ENCODE results near the gene ADRB2.

Gene ADRB2

DNA sequence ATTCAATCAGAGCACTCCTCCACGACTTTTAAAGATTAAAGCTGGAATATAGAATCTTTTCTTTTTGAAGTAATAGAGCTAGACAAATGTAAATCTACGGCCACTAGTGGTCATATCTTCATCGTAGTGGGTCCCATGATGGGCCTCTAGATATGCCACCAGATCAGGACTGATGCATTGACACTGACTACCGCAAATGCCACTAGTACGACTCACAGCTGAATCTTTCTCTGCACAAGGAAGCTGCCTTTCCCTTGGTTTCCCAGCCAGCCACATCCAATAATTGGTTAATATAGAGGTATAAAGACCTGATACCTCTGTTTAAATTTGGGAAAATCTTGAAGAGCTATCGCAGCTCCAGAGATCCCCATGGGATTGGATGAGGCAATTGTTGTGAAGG is 37.8 kb upstream of the ADRB2 start:
- no peak for DNase-seq (ENCODE audit: low read depth in 1 of 2, low spot score in 1 of 2)
- H3K27ac ChIP-seq (replicated peaks): no peak overlapping the region
- no peaks in the 10 kb centered on the region for H3K27me3 ChIP-seq (ENCODE audit: insufficient read depth, poor library complexity, severe bottlenecking)
- TF ChIP-seq SPI1 (IDR thresholded peaks at IDR 0.05; ENCODE audit: borderline replicate concordance, low read depth) (no peak), POLR2AphosphoS5 (IDR thresholded peaks at IDR 0.05; ENCODE audit: low read depth) (no peak), GABPA (IDR thresholded peaks at IDR 0.05; ENCODE audit: low read depth) (no peak)
- TF ChIP-seq, protein P1, sequence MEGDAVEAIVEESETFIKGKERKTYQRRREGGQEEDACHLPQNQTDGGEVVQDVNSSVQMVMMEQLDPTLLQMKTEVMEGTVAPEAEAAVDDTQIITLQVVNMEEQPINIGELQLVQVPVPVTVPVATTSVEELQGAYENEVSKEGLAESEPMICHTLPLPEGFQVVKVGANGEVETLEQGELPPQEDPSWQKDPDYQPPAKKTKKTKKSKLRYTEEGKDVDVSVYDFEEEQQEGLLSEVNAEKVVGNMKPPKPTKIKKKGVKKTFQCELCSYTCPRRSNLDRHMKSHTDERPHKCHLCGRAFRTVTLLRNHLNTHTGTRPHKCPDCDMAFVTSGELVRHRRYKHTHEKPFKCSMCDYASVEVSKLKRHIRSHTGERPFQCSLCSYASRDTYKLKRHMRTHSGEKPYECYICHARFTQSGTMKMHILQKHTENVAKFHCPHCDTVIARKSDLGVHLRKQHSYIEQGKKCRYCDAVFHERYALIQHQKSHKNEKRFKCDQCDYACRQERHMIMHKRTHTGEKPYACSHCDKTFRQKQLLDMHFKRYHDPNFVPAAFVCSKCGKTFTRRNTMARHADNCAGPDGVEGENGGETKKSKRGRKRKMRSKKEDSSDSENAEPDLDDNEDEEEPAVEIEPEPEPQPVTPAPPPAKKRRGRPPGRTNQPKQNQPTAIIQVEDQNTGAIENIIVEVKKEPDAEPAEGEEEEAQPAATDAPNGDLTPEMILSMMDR (IDR thresholded peaks at IDR 0.05; ENCODE audit: insufficient read depth, low read length): no peak
- TF ChIP-seq, protein P2, sequence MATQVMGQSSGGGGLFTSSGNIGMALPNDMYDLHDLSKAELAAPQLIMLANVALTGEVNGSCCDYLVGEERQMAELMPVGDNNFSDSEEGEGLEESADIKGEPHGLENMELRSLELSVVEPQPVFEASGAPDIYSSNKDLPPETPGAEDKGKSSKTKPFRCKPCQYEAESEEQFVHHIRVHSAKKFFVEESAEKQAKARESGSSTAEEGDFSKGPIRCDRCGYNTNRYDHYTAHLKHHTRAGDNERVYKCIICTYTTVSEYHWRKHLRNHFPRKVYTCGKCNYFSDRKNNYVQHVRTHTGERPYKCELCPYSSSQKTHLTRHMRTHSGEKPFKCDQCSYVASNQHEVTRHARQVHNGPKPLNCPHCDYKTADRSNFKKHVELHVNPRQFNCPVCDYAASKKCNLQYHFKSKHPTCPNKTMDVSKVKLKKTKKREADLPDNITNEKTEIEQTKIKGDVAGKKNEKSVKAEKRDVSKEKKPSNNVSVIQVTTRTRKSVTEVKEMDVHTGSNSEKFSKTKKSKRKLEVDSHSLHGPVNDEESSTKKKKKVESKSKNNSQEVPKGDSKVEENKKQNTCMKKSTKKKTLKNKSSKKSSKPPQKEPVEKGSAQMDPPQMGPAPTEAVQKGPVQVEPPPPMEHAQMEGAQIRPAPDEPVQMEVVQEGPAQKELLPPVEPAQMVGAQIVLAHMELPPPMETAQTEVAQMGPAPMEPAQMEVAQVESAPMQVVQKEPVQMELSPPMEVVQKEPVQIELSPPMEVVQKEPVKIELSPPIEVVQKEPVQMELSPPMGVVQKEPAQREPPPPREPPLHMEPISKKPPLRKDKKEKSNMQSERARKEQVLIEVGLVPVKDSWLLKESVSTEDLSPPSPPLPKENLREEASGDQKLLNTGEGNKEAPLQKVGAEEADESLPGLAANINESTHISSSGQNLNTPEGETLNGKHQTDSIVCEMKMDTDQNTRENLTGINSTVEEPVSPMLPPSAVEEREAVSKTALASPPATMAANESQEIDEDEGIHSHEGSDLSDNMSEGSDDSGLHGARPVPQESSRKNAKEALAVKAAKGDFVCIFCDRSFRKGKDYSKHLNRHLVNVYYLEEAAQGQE (IDR thresholded peaks at IDR 0.05; ENCODE audit: insufficient replicate concordance, low read depth): no peak
- no peak overlapping the region for H3K4me3 ChIP-seq (replicated peaks; ENCODE audit: insufficient read depth, low read length)

DNA sequence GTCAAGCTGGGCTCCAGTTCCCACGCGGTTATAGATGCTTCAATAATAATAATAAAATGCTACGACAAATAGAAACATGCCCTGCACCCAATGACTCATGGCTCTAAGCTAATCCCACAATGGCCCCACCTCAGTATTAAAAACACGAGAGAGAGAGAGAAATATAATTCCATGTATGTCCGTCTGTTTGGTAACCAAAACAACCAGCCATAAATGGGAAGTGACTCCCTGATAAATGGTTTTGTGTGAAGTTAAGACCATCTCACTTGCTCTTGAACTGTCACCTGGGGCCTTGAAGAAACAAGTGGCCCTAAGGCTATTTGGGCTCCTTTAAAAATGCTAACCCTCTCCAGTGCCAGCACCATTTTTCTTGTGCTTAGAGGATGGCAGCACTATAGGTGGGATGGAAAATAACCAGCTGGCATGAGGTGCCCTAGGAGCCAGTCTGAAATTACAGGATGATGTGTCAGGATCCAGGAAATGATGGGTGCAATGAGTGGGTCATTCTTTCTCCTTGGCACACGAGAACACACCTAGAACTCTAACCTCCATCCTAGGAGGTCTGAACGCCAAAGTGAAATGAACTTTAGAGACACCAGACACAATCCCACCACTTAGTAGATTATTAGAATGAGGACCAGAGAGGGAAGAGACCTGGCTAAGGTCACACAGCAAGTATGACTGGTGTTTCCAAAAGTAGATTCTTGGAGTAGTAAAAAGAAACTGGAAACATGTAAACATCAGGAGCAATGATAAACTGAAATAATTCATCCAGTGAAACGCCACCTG is 35.7 kb upstream of the ADRB2 start:
- DNase-seq (ENCODE audit: low read depth in 1 of 2, low spot score in 1 of 2): no peak
- TF ChIP-seq, protein P2 (IDR thresholded peaks at IDR 0.05; ENCODE audit: insufficient replicate concordance, low read depth): no peak
- no peak for TF ChIP-seq GABPA (IDR thresholded peaks at IDR 0.05; ENCODE audit: low read depth)
- TF ChIP-seq SPI1 (IDR thresholded peaks at IDR 0.05; ENCODE audit: borderline replicate concordance, low read depth): no peak
- TF ChIP-seq, protein P1 (IDR thresholded peaks at IDR 0.05; ENCODE audit: insufficient read depth, low read length): no peak
- no peak for TF ChIP-seq POLR2AphosphoS5 (IDR thresholded peaks at IDR 0.05; ENCODE audit: low read depth)
- no peaks in the 10 kb centered on the region for H3K27me3 ChIP-seq (ENCODE audit: insufficient read depth, poor library complexity, severe bottlenecking)
- H3K4me3 ChIP-seq (replicated peaks; ENCODE audit: insufficient read depth, low read length): no peak overlapping the region
- no peak overlapping the region for H3K27ac ChIP-seq (replicated peaks)

DNA sequence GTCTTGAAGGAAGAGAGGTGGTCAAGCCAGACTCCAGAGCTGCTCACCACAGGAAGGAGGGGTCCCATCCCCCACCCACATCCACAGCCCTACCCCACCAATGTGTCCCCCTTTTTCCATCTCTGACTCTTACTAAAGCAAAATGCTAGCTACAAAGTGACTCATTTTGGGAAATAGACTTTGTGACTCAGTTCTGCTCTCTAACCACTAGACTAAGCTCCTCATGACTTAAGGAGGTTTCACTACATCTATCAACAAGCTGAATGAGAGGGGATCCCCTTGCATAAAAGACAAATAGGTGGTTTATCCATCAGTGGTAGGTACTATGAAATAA is 35.1 kb upstream of the ADRB2 start:
- H3K27ac ChIP-seq (replicated peaks): peak overlapping the region; percentile 78; the same call in 1 of the 2 replicates
- no peaks in the 10 kb centered on the region for H3K27me3 ChIP-seq (ENCODE audit: insufficient read depth, poor library complexity, severe bottlenecking)
- TF ChIP-seq SPI1 (IDR thresholded peaks at IDR 0.05; ENCODE audit: borderline replicate concordance, low read depth) (no peak), GABPA (IDR thresholded peaks at IDR 0.05; ENCODE audit: low read depth) (no peak), POLR2AphosphoS5 (IDR thresholded peaks at IDR 0.05; ENCODE audit: low read depth) (no peak)
- TF ChIP-seq, protein P1 (IDR thresholded peaks at IDR 0.05; ENCODE audit: insufficient read depth, low read length): no peak
- TF ChIP-seq, protein P2 (IDR thresholded peaks at IDR 0.05; ENCODE audit: insufficient replicate concordance, low read depth): no peak
- DNase-seq (ENCODE audit: low read depth in 1 of 2, low spot score in 1 of 2): no peak
- no peak overlapping the region for H3K4me3 ChIP-seq (replicated peaks; ENCODE audit: insufficient read depth, low read length)
